NCI-H82 treated with DMSO at 0.1 percent for 48 hours (cell line): ENCODE measurements around the gene BRINP3.

ENCODE experiments used
- DNase-seq: peaks from one replicate; lab custom pipeline; 2025; ENCODE audit not compliant: unreplicated experiment; lab: John Stamatoyannopoulos, UW

Gene BRINP3

DNA sequence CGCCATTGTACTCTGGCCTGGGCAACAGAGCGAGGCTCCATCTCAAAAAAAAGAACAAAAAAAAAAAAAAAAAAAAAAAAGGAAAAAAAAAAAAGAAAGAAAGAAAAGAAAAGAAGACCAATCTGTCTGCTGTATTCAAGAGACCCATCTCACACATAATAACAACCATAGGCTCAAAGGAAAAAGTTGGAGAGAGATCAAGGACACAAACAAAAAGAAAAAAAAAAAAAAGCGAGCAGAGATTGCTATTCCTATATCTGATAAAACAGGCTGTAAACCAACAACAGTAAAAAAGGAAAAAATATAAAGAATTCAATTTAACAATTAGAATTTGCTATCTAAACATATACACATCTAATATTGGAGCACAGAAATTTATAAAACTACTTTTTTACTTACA, 150.4 kb downstream of the BRINP3 start:
- DNase-seq, result no peak

DNA sequence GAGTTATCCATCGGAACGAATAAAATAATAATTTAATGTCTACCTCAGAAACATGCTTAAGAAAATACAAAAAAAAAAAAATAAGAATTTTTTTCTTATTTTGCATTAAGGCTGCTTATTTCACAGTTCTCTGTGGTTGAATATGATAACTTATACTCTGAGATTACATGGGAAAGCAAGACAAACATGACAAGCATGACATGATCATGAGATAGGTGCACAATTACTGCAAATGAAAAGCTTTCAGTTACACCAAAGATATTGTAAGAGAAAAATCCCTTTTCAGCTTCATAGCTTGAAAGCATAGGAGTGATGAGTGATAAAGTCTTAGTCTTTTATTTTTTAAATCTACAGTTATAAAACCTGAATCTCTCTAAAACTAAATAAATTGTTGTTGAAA, 154.1 kb downstream of the BRINP3 start:
- DNase-seq, result no peak

DNA sequence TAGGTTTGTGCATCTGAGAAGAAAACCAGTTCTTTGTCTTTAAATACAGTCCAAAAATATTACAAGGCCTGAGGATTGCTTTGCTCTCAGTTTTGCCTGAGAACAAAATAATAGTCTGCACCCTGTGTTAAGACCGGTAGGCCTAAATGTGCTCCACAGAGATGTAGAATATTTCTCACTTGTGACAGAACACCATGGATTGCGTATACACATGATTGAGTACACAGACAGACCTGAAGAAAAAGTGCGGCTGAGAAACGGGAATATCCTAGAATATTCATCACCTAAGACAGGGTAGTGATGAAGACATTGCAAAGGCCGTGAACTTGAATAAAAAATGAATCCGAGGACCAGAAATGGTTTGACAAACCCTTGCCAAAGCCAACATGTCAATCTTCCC, 155.4 kb downstream of the BRINP3 start:
- no peak for DNase-seq

DNA sequence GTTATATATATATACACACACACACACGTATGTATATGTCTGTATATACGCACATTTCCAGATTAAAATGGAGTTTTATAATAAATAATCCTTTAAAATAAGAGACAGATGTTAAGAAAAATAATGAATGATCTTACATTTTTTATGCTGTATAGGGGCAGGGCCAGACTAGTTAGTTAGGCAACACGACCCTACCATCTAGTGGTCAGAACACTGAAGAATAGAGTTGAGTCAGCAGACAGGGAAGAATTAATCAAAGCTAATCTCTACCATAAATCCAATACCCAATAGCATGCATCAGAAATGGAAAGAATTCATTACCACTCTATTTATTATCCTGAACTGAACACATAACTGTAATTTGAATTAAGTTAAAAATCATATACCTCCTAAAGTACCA, 156.7 kb downstream of the BRINP3 start:
- DNase-seq, result peak; percentile 63

DNA sequence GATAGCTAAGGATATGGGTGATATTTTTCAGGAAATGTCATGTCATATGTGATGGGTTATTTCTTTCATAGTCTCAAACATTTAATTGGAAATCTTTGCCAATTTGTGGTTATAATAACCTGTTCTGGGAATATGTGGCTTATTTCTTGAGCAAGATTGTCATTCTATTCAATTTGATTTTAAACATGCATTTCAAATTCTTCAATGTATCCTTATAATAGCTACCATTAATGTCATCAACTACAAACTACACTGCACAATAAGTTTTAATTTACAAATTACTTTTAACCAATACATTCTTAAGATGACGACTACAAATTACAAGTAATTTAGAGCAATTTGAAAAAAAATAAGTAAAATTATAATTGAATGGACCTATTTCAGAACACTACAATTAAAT, 164.9 kb downstream of the BRINP3 start:
- DNase-seq, result no peak

DNA sequence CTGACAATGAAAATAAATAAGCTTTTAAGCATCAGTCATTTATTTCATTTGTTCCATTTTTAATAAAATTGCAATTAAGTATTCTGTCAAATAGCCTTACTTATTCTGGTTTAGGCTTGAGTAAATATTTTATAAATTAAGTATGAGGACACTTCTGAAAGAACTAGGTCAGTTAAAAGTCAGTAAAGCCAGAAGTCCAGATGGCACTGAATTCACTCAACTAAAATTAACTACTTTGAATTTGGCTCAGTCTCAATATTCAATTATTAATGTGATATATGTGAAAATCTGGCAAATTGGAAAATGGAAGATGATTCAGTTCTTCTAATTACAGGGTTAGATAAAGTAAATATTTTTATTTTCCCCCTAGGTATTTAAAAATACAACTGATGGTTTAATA, 174.2 kb downstream of the BRINP3 start:
- no peak for DNase-seq

DNA sequence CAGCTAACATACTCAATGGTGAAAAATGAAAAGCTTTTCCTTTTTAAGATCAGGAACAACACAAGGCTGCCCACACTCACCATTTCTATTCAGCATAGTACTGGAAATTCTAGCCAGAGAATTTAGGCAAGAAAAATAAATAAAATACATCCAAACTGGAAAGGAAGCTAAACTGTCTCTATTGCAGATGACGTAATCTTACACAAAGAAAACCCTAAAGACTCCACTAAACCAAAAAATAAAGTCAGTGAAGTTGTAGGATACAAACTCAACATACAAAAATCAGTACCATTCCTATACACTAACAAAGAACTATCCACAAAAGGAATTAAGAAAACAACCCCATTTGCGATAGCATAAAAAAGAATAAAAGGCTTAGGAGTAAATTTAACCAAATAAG, 181.2 kb downstream of the BRINP3 start:
- DNase-seq, result no peak

DNA sequence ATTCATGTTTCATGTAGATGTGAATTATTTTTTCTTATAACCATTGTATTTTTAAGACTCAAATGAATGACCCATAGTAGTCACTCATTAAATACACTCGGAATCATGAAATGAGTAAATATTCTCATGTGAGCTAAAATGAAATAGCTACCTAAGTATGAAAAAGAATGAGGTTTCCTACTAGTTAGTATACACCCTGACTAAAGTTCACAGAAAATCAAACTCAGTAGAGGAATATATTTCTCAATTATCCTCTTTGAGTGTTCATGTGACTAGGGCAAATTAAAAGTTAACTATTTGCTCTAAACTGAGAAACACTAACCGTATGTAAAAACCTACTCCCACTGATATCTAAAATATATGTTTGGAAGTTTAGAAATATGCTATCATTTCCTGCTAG, 187.8 kb downstream of the BRINP3 start:
- DNase-seq, result no peak

- no peak for DNase-seq
These were observed 191.6 kb downstream of the BRINP3 start for GRCh38 chr1:190286111-190286510.

GRCh38 chr1:190277107-190277506, 200.6 kb downstream of the BRINP3 start:
- no peak for DNase-seq

- no peak for DNase-seq
These were observed 202.9 kb downstream of the BRINP3 start for GRCh38 chr1:190274721-190275120.

- DNase-seq, result no peak
These were observed 204.5 kb downstream of the BRINP3 start for GRCh38 chr1:190273161-190273560.

DNA sequence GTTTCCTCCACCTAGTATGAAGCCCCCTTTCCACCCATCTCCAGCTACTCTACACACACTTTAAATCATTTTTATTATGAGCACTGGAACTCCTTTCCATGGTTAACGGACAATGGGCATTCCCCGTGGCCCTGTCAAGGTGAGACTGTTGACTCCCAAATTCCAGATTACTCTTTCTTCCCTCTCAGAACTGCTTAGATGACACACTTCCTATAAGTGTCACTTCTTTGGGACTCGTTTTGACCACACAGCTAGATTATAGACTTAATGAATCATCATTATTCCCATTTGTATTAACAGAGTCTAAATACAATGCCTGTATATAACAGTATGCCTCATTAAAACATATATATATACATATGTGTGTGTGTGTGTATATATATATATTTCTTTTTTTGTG, 215.1 kb downstream of the BRINP3 start:
- DNase-seq, result no peak

DNA sequence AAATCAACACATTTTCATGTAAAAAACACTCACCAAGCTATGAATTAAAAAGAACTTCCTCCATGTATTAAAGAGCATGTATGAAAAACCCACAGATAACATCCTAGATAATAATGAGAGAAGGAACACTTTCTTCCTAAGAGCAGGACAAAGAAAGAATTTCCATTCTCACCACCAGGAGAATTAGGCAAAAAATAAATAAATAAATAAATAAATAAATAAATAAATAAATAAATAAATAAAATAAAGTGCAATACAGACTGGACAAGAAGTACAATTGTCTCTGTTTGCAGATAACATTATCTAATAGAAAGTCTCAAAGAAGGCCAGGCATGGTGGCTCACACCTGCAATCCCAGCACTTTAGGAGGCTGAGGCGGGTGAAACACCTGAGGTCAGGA, 218.2 kb downstream of the BRINP3 start:
- no peak for DNase-seq

DNA sequence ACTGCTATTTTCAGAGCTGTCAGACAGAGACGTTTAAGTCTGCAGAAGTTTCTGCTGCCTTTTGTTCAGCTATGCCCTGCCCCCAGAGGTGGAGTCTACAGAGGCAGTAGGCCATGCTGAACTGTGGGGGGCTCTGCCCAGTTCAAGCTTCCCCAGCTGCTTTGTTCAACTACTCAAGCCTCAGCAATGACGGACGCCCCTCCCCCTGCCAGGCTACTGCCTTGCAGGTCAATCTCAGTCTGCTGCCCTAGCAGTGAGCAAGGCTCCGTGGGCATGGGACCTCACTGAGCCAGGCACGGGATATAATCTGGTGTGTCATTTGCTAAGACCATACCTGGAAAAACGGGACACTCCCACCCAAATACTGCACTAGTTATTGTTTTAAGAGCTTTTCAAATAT, 219.7 kb downstream of the BRINP3 start:
- no peak for DNase-seq

DNA sequence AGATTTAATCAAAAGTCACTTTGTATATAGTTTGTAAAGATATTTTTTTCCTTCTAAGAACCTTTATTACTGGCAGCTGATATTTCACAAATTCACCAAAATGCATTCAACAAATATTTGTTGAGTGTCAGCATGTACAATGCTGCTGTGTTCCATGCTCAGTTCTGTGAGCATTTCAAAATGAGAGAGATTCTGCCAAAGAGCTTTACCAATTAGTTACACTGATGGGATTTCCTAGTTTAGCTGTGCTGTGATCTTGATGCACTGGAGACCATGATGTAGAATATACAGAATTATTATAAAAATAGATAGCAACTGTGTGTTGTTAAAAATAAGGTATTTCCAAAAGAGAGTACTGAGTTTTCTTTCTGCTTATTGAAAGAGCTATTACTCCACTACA, 225.6 kb downstream of the BRINP3 start:
- no peak for DNase-seq

GRCh38 chr1:190250368-190250767, 227.3 kb downstream of the BRINP3 start:
- DNase-seq, result no peak

DNA sequence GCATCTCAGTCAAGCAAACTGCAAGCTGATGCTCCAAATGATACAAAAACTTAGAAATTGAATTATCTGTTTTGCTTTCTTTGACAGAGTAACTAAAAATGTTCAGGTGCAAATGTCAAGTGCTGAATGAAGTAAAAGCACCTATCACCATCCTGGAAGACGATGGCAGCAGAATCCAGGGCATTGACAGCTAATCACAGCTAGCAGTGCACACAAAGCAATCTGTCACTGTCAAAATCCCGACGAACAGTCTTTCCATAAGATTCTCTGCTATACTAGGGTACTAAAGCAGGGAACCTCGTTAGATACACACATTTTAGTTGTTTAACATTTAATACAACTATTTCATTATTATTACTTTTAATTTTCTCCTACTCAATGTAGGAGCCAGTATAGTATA, 233.3 kb downstream of the BRINP3 start:
- no peak for DNase-seq

DNA sequence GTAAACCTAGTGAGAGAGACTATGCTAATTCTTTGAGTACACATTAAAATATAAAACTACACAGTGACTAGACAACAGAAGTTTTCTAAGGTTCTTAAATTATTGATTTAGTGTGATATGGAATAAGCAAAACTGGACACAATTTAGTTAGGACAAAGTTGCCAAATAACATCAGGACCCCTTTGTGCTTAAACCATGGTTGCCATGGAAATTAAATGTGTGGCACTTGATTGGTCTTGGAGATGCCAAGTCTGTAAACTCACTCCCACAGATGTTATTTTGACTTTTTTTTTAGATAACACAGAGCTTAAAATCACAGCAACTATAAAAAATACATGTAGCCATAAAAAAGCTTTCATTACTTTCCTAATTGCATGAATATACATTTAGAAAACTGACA, 234.6 kb downstream of the BRINP3 start:
- no peak for DNase-seq

DNA sequence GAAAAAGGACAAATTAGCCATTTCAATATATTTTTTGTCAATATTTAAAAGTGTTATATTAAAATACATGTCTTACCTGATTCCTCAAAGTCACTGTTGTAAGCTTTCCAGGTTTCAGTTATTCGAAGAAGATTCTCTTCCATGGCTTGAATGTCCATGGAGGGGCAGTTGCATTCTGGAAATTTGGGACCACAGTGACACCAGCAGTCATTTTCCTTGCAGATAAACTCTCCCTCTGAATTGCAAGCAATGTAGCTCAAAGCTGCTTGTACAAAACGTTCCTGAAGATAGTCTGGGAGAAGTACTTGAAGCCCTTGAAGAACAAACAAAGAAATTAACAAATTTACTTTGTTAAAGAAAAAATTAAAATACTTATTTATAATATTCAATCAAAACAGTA, 251.7 kb downstream of the BRINP3 start:
- DNase-seq, result no peak

- DNase-seq, result no peak
These were observed 265.2 kb downstream of the BRINP3 start for GRCh38 chr1:190212450-190212849.

- no peak for DNase-seq
These were observed 269.9 kb downstream of the BRINP3 start for GRCh38 chr1:190207733-190208132.

DNA sequence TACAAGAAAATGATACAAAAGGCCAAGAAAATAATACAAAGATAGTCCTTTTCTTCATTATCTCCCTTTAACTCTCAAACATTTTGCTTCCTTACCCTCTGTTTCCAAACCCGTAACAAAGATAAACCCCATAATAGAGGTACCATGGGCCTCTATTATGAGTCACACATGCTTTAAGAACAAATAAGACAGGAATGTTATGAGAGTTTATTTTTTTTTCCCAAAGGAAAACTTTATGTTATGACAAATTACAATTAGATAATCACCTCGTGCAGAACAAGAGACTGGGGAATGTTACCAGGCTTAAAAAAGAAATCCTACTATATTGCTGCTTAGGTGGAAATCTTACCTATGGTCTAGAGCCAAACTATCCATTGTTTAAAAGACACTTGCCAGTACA, 272.0 kb downstream of the BRINP3 start:
- DNase-seq, result no peak

- no peak for DNase-seq
These were observed 281.6 kb downstream of the BRINP3 start for GRCh38 chr1:190196020-190196419.
